GM10266 (cell line): ENCODE data around the gene ZFAND6.

ENCODE experiments used
- DNase-seq: peaks from one replicate; pipeline ENCODE4 v3.0.0; 2012; ENCODE audit errors: extremely low spot score
- CTCF ChIP-seq: IDR thresholded peaks from 2 replicates; pipeline ENCODE4 v1.5.1; 2012; ENCODE audit warnings: mild to moderate bottlenecking, low read depth; ENCODE audit not compliant: control insufficient read depth, insufficient read depth; ENCODE audit errors: missing control alignments

Gene ZFAND6

GRCh38 chr15:80090041-80090440 is 30.6 kb downstream of the ZFAND6 start:
- TF ChIP-seq CTCF, result no peak
- no peak for DNase-seq

- no peak for DNase-seq
Observed at GRCh38 chr15:80090879-80091503, 31.5 kb downstream of the ZFAND6 start.

GRCh38 chr15:80093854-80094418 is 34.5 kb downstream of the ZFAND6 start:
- TF ChIP-seq CTCF, result no peak
- no peak for DNase-seq

More at GRCh38 chr15:80090879-80091503, 31.5 kb downstream of the ZFAND6 start:
- no peak for TF ChIP-seq CTCF

GRCh38 chr15:80095511-80095910 is 36.0 kb downstream of the ZFAND6 start:
- no peak for TF ChIP-seq CTCF
- DNase-seq, result no peak

- no peak for TF ChIP-seq CTCF
- no peak for DNase-seq
Observed at GRCh38 chr15:80095969-80096368, 36.5 kb downstream of the ZFAND6 start.

- no peak for TF ChIP-seq CTCF
- DNase-seq, result no peak
Observed at GRCh38 chr15:80098341-80098740, 38.9 kb downstream of the ZFAND6 start.

- TF ChIP-seq CTCF, result no peak
- peak; percentile 7 for DNase-seq
Observed at GRCh38 chr15:80099241-80099640, 39.8 kb downstream of the ZFAND6 start.

- DNase-seq, result peak; percentile 24
Observed at GRCh38 chr15:80099662-80100061, 40.2 kb downstream of the ZFAND6 start.
